HG03521 (cell line): ENCODE data around the gene CCDC154.

Source experiments
- ATAC-seq: cut with Tn5 transposase; IDR thresholded peaks from one replicate; pipeline ENCODE4 v1.9.1; 2021; ENCODE audit warnings: mild to moderate bottlenecking, moderate library complexity; ENCODE audit not compliant: unreplicated experiment

CCDC154 gene

DNA sequence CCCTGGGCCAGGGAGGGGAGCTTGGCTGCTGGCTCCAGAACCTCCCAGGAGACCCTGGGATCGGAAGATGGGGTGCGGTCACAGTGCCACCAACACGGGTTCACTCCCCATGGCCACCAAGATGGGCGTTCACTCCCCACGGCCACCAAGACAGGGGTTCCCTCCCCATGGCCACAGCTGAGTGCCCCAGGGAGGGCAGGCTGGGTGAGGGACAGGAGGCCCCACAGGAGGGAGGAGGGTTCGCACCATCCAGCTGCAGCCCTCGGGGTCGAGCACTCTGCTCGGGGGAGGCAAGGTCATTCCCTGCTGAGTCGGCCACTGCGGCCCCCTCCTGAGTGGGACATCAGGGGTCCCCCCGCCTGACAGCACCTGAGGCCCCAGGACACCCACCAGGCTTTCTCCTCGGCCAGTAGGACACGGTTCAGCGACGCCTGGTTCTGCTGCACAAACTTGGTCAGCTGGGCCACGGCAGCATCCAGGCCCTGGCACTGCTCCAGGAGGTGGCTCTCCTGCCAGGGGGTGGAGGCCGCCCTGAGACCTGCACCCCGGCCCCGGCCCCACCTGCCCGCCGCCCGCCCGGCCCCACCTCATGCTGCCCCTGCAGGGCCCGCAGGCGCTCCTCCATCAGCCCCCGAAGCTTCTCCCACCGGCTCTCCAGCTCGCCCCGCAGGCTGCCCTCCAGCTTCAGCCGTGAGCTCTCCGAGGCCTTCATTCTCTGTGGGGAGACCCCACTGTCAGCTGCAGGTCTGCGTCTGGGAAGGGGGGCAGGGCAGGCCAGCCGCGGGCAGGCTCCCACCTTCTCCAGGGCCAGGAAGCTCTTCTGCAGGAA is 5.9 kb downstream of the CCDC154 start:
- ATAC-seq = no peak

DNA sequence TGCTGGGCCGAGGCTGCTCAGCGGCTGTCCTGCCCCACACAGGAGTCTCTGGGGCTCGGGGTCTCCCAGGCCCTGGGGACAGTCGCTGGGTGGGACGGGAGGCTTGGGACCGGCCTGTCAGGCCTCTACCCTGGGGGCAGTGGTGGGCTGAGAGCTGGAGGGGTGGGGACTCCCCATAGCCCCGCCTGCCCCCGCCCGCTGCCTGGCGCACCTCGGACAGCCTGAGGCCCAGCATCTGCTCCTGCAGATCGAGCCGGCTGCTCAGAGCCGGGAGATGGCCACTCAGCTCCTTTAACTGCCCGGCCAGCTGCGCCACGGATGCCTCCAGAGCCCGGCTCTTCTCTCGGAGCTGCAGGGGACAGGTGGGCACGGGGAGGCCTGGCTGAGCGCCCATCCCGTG is 6.8 kb downstream of the CCDC154 start:
- no peak for ATAC-seq

DNA sequence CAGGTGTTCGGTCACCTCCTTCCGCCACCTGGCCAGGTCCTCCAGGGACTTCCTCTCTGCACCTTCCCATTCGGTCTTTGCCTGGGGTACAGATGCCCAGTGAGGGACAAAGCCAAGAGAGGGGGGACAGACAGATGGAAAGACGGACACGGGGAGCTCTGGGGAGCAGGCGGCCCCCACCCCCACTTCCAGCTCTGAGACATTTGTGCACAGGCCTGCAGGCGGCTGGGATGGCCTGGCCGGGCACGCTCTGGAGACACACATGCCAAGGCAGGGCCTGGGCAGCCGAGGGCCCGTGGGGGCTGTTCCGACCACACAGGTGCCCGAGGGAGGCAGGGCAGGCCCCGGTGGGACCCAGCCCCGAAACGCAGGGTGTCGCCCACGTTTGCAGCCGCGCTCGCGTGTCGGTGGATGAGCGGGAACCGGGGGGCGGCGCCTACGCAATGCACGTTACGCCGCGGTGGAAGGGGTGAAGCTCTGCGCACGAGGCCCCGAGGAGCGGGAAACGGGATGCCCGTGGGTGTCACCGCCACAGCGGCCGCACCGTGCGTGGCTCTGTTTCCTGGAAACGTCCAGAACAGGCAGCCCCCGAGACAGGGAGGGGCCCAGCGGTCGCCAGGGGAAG is 7.5 kb downstream of the CCDC154 start:
- ATAC-seq = no peak

DNA sequence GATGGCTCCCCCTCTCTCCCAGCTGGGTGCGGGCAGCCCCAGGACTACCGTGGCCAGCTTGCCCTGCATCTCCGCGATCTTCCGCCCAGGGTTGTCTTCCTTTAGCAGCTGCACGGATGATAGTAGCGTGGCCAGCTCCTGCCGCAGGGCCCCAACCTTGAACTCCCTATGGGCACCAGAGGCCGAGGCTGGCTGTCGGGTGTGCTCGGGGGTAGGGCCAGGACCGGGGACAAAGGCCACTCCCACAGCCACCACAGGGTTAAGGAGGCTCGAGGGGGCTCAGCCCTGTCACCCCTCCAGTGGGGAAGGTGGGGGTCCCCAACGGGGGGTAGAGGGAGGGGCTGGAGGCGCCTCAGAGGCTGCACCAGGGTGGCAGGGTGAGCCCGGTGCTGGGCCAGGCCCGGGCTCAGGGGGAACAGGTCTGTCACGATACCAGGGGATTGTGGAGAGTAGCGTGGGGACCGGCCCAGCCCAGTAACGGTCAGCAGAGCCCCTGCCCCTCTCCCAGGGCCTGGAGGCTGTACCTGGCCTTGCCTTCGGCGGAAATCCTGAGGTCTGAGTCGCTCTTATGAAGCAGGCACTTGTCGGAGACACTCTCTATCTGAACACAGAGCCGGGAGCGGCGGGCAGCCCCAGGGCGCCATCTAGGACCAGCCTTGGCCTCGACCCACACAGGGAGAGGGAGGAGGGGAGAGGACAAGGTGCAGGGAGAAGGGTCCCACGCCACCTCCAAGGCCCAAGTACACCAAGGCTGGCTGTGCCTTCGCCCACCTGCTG is 8.2 kb downstream of the CCDC154 start:
- ATAC-seq = no peak

DNA sequence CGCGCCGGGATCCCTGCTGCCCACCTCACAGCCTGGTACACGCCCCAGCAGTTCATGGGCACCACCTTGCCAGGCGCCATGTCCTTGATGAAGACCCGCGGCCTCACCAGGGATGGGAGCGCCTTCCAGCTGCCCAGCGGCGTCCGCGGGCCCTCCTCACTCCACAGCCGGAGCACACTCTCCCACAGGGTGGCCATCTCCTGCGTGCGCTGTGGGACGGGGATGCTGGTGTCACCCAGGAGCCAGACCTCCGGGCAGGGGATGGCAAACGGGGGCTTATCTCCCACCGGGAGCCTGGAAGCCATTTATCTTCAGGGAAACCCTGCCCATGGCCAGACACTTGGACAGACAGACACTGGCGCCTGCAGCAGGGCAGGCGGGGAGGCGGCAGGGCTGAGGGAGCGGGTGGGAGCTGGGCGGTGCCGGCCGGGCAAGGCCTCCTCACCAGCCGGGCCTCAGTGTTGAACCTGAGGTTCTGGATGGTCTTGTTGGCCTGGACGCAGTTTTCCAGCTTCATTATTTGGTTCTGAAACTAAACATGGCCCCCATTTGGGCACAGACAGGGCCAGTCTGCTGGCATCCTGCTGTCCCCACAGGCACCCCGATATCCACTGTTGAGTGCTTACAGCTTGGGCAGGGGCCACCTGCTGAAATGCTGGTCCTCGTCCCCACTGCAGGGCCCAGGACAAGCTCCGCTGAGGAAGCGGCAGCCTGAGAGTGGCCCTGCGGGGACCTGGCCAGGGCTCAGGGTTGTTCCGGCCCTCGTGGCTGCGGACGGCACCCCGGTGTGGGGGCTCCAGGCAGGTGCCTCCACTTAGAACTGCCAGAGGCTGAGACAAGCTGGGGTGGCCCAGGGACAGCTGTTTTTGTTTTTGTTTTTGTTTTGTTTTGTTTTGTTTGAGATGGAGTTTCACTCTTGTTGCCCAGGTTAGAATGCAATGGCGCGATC is 9.4 kb downstream of the CCDC154 start:
- no peak for ATAC-seq

DNA sequence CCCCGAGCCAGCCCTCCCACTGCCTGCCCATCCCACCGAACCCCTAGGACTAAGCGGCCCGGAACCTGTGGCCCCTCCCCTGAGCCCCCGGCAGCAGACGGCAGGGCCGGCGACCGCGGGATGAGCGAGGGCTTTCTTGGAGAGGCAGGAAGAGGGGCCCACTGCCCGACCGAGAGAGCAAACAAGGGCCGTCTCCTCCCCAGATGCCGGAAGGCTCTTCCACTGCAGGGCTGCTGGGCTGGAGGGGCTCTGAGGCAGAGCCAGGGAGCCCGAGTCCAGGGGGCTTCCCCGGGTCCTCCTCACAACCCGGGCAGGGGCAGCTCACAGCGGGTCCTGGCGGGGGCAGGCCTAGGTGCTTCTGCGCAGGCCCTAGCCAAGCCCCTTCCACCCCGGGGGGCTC is 10.6 kb downstream of the CCDC154 start:
- ATAC-seq = no peak

DNA sequence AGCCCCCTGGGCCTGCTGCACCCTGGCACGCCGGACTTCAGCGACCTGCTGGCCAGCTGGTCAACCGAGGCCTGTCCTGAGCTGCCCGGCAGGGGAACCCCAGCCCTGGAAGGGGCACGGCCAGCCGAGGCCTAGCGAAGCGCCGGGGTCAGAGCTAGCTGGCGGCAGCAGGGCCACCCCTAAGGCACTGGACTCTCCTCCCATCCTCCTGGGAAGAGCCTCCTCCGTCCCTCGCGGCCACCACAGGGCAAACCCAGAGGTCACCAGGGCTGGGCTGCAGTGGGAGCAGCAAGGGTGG is 11.1 kb downstream of the CCDC154 start:
- ATAC-seq = no peak

DNA sequence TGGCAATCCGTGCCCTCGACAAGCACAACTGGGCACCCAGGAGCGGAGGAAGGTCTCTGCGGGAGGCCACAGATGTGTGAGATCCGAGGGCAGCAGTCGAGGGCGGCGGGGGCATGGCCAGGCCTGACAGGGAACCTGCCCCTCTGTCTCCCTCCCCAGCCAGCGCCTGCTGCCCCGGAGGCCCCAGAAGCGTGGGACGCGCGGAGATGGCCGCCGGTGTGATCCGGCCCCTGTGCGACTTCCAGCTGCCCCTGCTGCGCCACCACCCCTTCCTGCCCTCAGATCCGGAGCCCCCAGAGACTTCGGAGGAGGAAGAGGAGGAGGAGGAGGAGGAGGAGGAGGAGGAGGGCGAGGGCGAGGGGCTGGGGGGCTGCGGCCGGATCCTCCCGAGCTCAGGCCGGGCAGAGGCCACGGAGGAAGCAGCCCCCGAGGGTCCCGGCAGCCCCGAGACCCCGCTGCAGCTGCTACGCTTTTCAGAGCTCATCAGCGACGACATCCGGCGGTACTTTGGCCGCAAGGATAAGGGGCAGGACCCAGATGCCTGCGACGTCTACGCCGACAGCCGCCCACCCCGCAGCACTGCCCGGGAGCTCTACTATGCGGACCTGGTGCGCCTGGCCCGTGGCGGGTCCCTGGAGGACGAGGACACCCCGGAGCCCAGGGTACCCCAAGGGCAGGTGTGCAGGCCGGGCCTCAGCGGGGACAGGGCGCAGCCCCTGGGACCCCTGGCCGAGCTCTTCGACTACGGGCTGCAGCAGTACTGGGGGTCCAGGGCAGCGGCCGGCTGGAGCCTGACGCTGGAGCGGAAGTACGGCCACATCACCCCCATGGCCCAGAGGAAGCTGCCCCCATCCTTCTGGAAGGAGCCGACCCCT is 11.7 kb downstream of the CCDC154 start:
- no peak for ATAC-seq

DNA sequence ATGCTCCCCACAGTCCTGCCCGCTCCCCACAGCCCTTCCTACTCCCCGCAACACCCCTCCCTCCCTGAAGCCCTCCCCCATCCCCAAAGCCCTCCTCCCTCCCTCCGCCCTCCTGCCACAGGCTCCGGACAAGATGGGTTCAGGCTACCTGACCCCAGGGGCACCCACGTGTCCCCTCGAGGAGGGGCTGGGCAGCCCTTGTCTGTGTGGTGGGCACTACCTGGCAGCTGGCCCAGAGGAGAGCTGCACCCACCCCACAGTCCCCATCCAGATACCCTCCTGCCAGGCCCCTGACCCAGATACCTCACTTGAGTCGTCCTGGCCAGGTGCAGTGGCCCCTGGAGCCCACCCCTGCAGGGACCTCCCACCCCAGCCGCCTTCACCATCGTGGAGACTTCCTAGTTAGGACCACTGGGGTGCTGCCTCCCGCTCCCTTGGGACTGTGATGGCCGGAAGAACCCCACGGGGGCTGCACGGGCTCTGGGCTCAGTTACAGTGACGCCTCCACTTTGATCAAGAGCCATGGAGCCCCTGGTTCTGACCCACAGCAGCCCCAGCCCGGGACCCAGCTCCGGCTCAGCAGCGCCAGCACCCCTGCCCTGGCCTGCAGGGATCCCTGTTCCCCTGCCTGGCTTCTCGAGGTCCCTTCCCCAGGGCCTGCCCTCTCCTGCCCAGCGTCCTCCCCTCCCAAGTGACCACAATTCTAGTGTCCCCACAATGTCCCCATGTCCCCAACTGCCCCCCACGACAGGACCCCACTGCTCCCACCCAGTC is 12.7 kb downstream of the CCDC154 start:
- no peak for ATAC-seq

DNA sequence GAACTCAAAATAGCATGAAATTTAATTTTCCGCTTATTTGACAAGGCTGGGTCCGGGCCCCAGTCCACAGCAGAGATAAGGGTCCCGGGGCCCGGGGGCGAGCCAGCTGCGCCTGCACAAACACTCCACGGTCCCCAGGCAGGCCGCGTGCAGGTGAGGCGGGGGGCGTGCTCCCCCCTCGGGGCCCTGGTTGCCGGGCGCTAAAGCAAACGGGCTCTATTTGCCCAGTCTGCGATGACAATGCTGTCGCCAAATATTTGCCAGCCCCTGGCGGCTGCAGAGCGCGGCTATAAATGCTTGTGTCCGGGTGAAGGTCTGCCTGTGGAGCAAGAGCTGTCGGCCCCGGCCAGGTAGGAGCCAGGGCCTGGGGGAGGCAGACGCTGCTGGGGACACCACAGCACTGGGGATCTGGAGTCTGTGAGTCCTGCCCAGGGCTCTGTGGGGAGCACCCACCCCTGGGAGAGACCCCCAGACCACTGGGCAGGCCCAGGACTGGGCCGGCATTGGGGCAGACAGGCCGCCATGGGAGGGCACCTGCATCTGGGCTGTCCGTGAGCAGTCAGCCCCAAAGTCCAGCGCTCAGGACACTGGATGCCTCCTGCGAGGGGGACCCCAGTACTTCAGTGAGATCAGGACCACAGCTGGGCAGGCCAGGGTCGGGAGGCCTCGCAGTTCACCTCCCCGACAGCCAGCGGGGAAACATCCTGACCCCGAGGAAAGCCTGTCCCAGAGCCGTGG is 13.4 kb downstream of the CCDC154 start, which contains the start of gene PERCC1:
Gene PERCC1 (plus strand): TSS at position 320 of the 738 bp plus-strand sequence. CDS start 1,516 bp downstream, outside the sequence.
- no peak for ATAC-seq

DNA sequence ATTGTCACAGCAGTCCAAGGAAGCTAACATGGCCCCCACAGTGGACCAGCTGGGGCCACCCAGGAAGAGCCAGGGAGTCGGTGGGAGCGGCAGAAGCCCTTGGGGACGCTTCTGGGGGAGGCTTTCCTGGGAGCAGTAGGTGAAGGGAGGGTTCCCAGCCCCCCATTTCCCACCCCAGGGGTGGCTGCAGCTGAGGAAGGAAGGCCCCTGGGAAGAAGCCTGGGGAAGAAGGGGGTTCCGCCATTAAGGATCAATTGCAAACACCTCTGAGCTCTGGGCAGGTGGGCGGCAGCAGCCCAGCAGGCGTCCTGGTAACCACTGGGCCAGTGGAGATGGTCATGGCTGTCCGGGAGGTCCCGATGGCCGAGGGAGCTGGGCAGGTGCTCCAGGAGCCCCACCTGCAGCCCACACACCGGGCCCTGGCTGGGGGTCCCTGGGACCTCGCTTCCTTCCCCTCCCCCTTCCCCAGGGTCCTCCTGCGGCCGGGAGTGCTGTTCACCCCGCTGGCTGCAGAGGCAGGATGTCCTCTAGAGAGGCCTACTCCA is 14.1 kb downstream of the CCDC154 start:
- ATAC-seq = no peak

DNA sequence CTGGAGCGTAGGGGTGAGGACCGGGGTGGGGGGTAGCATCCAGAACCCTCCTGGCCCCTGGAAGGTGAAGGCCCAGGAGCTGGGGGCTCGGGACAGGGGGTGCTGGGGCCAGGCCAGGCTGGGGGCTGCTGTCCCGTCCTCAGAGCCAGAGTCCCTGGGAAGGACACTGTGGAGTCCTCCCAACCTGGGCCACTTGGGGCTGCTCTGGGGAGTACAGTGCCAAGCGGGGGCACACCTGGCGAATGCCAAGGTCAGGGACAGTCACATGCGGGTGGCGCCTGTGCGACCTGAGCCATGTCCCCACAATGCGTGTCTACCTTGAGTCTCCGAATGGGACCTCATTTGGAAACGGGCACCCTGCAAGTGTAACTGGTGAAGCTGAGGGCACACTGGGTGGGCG is 14.7 kb downstream of the CCDC154 start:
- no peak for ATAC-seq

DNA sequence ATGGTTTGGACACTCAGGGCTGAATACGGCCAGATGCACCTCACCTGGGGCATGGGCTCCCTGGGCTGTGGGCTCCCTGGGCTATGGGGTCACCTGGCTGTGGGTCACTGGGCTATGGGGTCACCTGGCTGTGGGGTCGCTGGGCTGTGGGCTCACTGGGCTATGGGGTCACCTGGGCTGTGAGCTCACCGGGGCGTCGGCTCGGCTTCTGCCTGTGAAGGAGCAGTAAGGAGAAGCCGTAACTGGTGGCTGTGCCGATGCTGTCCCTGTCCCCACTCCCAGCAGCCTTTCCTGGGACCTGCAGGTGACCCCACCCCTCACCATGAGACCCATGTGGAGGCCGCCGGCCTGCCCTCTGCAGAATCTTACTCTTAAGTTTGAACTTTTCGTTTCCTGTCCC is 15.3 kb downstream of the CCDC154 start:
- no peak for ATAC-seq

DNA sequence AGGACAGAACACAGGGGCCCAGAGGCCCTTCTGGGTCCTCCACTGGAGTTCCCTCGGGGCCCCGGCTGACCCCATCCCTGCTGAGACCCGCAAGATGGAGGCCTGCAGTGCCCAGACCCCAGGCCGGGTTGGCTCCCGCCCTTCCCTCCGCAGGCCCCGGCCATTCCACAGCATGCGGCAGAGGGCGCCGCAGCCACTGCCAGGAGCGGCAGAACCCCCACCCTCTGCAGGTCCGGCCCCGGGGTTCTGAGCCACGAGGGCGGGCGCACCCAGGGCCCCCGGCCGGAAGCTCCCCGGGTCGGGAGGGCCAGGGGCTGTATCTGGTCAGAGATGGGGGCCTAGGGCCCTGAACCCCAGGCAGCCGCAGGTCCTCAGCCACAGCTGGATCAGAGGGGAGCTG is 15.8 kb downstream of the CCDC154 start:
- ATAC-seq = no peak

DNA sequence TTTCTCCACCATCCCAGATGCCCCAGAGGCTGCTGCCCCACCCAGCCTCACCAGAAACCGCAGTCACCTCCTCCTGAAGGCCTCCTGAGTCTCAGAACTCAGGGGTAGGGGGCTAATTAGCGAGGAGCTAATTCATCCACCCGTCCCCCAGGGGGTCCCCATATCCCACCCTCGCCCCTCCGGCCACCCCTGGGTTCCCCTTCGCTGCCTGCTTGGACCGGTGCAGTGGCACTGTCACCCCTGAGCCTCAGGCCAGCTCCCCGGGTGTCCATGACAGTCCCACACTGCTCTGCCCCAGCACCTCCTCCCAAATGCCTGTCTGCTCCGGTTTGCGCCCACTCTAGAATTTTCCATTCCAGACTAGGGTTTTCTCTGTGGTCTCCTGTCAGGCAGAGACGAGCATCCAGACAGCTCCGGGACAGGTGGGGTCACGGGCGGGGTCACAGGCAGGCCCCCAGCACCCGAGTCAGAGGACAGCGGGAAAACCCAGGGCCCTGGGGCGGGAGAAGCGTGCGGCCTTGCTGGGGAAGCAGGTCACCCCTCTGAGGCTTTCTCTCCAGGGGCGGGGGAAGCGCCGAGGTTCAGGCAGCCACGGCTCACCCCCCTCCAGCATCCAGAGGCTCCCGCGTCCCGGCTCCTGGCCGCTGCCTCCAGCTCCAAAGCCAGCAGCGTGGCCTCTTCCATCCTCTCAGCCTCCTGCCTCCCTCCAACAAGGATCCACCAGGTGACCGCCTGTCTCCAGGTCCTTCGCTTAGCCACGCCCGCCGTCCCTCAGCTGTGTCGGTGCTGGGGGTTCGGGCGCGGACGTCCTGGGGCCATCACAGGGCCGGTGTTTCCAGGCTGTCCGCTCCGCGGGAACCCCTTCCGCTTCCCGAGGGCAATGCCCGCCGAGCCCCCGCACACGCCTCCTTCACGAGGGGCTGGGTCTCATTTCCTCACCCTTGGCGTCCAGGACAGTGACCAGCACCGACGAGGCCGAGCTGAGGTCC is 16.6 kb downstream of the CCDC154 start:
- no peak for ATAC-seq

DNA sequence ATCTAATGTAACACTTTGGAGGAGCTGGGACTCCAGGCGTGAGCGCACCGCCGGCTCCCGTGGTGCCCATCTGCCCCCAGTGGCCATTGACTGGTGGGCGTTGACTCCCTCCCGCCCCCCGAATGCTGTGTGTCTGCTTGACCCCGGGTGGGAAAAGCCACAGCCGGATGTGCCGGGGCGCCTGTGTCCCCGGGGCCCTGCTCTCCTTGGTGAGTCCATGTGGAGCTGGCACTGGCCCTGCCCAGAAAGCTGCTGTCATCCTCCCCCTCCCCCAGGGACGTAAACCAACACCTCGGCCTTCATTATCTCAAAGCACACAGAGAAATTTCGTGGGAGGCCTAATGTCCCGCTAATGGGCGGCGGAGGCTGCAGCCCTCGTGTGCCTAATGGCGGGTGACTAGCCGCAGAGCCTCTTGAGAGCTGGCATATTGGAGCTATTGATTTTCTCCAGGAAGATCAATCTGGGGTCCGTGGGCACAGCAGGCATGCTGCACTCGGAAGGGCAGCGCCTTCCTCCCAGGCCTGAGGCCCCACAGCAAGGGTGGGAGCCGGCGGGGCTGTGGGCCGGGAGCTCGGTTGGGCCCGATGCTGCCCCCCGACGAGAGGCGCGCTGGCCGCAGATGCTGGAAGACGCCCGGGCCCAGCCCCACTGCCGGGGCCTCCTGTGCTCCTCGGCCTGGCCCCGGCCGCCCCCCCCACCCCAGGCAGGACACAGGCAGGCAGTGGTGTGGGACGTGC is 17.5 kb downstream of the CCDC154 start:
- ATAC-seq = no peak
